Lung (tissue), 12 donors: ENCODE results near the gene CRYBA4. TPM values are rescaled to one million over a fixed set of nuclear protein-coding genes. Genes with fewer than 3 reads are reported as not detected.
"Not testable (repeated sequence)": the region's sequence is repeated elsewhere in the genome, so short reads cannot be mapped to it uniquely, and the experiment has no call there.

Experiments used
- ATAC-seq: fragments of 200-7000 bp; cut with Tn5 transposase; one replicate; pipeline ENCODE4 v1.9.1; 2020; ENCODE audit warnings: moderate number of reproducible peaks; ENCODE audit not compliant: insufficient read depth, low FRiP score
- DNase-seq, 3 donors: peaks; one replicate each; pipeline ENCODE4 v3.0.0-alpha.2; 2013 to 2017
- H3K27ac ChIP-seq, 2 donors: one replicate each; pipeline ENCODE4 v1.5.1; 2013; ENCODE audit warnings: mild to moderate bottlenecking in 2 of 2, moderate library complexity in 2 of 2, control low read depth in 1 of 2, inconsistent platforms in 1 of 2, low read depth in 1 of 2, low read length in 1 of 2
- H3K27me3 ChIP-seq, 3 donors: one replicate each; pipeline ENCODE4 v1.5.1; 2013; ENCODE audit warnings: low read length in 2 of 3; ENCODE audit not compliant: control insufficient read depth in 3 of 3, insufficient read depth in 3 of 3
- H3K36me3 ChIP-seq, 4 donors: one replicate each; pipeline ENCODE4 v1.5.1; 2013; ENCODE audit warnings: low read length in 4 of 4, mild to moderate bottlenecking in 1 of 4, moderate library complexity in 1 of 4; ENCODE audit not compliant: control insufficient read depth in 4 of 4, insufficient read depth in 4 of 4
- H3K4me1 ChIP-seq, 5 donors: one replicate each; pipeline ENCODE4 v1.5.1; 2013; ENCODE audit warnings: low read length in 5 of 5, mild to moderate bottlenecking in 2 of 5, moderate library complexity in 1 of 5; ENCODE audit not compliant: control insufficient read depth in 5 of 5, insufficient read depth in 5 of 5
- H3K4me3 ChIP-seq: one replicate; pipeline ENCODE4 v1.5.1; 2013; ENCODE audit warnings: mild to moderate bottlenecking, control low read depth, moderate library complexity
- H3K9ac ChIP-seq, 2 donors: one replicate each; pipeline ENCODE4 v1.5.1; 2013; ENCODE audit warnings: low read length in 2 of 2, control low read depth in 1 of 2; ENCODE audit not compliant: insufficient read depth in 1 of 2
- H3K9me3 ChIP-seq, 4 donors: one replicate each; pipeline ENCODE4 v1.5.1; 2013; ENCODE audit warnings: low read length in 3 of 4, mild to moderate bottlenecking in 1 of 4, moderate library complexity in 1 of 4; ENCODE audit not compliant: control insufficient read depth in 4 of 4, insufficient read depth in 3 of 4
- CTCF ChIP-seq: IDR thresholded peaks from 2 replicates; pipeline ENCODE4 v1.5.1; 2012; ENCODE audit warnings: mild to moderate bottlenecking; ENCODE audit errors: control extremely low read depth, extremely low read depth
- WGBS, 2 donors: extraction: QIAGEN DNeasy Blood & Tissue Kit; methylation state at CpG; one replicate each; pipeline ENCODE4 v1.1.7; 2013; 5-methylcytosine and 5-hydroxymethylcytosine counted together
- polyA plus RNA-seq, 2 donors: library from polyadenylated mRNA; stranded (reverse); fragments of 200-250 nt; gene quantifications; one replicate each; pipeline ENCODE4 v1.2.1, GENCODE V29; 2013
- total RNA-seq, 2 donors: library from RNA; depleted of rRNA in 1 of 2; stranded (reverse); fragments of >200 nt in 1 of 2; gene quantifications; one replicate each; pipeline ENCODE4 v1.2.1, GENCODE V29; 2014 to 2021
- donor health status: control.
- donor health status: control.
- donor health status: Bipolar disorder and iron deficiency.
- donor health status: healthy.
- donor health status: DM: yes; HTN: yes; CAD: no.

Gene CRYBA4
- total and polyA plus RNA-seq, 4 donors, result 0.06 to 0.22 TPM; not detected in 2

GRCh38 chr22:26612652-26613051 is 9.1 kb upstream of the CRYBA4 start:
- 90% methylated on average over 4 of the region's 4 CpGs for WGBS, 2 donors

GRCh38 chr22:26613753-26614152 is 8.0 kb upstream of the CRYBA4 start:
- not testable (repeated sequence) for H3K4me3 ChIP-seq, DNase-seq, H3K27ac ChIP-seq, H3K9ac ChIP-seq, ATAC-seq, H3K9me3 ChIP-seq, H3K27me3 ChIP-seq, H3K36me3 ChIP-seq
- WGBS, 2 donors, result 27 to 42% methylated on average over 10 of the region's 10 CpGs
- H3K4me1 ChIP-seq, result peaks cover 0 to 15% (median 5%) of the 10 kb centered on the region in 5 donors

More at GRCh38 chr22:26612652-26613051, 9.1 kb upstream of the CRYBA4 start:
- Histone ChIP-seq H3K9me3 (no peaks in the 10 kb centered on the region), H3K4me1 (peaks cover 0 to 9% (median 5%) of the 10 kb centered on the region in 5 donors), H3K27me3 (peaks cover 0 to 8% (median 8%) of the 10 kb centered on the region in 3 donors), H3K4me3 (no peak overlapping the region), H3K27ac (no peak overlapping the region), H3K9ac (no peak overlapping the region), H3K36me3 (no peaks in the 10 kb centered on the region)
- DNase-seq (no peak), ATAC-seq (no peak)
- TF ChIP-seq CTCF, result no peak

- ATAC-seq (no peak), DNase-seq (no peak)
- H3K27ac ChIP-seq, result no peak overlapping the region
- TF ChIP-seq CTCF, result no peak
- H3K27me3 ChIP-seq, result peaks cover 0 to 8% (median 5%) of the 10 kb centered on the region in 3 donors
- H3K4me1 ChIP-seq, result peaks cover 0 to 18% (median 5%) of the 10 kb centered on the region in 5 donors
- WGBS, 2 donors, result 66 to 84% methylated on average over 14 of the region's 14 CpGs
- no peaks in the 10 kb centered on the region for H3K9me3 ChIP-seq
- H3K9ac ChIP-seq, result no peak overlapping the region
- H3K36me3 ChIP-seq, result no peaks in the 10 kb centered on the region
- H3K4me3 ChIP-seq, result no peak overlapping the region
Observed at GRCh38 chr22:26614322-26614721, 7.4 kb upstream of the CRYBA4 start.

GRCh38 chr22:26615149-26615548 is 6.6 kb upstream of the CRYBA4 start:
- DNase-seq (no peak), ATAC-seq (no peak)
- Histone ChIP-seq H3K9ac (no peak overlapping the region), H3K4me1 (peaks cover 0 to 25% (median 9%) of the 10 kb centered on the region in 5 donors), H3K36me3 (no peaks in the 10 kb centered on the region), H3K27me3 (peaks cover 0 to 8% (median 5%) of the 10 kb centered on the region in 3 donors), H3K27ac (no peak overlapping the region), H3K9me3 (no peaks in the 10 kb centered on the region), H3K4me3 (no peak overlapping the region)
- no peak for TF ChIP-seq CTCF
- WGBS, 2 donors, result 29 to 38% methylated on average over 5 of the region's 5 CpGs
